LoVo (cell line): ENCODE results near the gene ZNF484.
"Not testable (repeated sequence)": the region's sequence is repeated elsewhere in the genome, so short reads cannot be mapped to it uniquely, and the experiment has no call there.

Source experiments
- DNase-seq: peaks from one replicate; pipeline ENCODE4 v3.0.0-alpha.2; 2016; ENCODE audit warnings: low spot score

ZNF484 gene

GRCh38 chr9:92860867-92861266, 17.0 kb downstream of the ZNF484 start:
- DNase-seq, result no peak

GRCh38 chr9:92857236-92857635, 20.6 kb downstream of the ZNF484 start:
- DNase-seq, result no peak

DNA sequence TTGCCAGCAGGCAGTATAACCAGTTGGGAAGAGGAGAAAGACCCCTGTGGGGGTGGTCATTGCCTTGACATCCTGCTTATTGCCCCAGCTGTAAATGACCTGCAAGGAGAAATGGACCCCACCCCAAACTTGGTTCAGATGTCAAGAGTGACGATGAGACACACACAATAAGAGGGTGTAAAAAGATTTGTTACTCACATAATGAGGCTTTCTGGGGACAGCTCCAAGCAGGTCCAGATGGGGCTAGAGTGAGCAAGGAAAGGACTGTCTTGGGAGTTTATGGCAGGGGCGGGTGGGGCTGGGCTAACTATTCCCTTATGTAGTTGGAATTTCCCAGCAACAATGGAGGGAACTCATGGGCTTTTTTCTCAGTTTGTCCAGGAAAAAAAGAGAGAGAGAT, 24.1 kb downstream of the ZNF484 start:
- no peak for DNase-seq

DNA sequence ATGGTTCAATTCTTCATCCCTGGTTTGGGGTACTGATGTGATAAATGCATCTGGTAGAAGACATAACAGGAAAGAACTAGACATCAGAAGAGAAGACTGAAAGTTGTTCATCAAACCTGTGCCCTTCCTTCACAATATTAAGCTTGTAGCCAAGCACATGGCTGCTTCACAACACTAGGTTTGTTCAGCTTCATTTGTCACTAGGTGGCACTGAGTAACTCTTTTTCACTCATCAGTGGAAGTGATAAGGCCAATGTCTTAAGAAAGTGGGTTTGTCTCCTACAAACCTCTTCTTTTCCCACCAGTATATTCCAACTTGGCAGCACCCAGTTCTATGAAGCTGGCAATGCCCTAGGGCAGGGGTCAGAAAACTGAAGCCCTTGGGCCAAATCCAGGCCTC, 26.9 kb downstream of the ZNF484 start:
- DNase-seq, result no peak

- DNase-seq, result not testable (repeated sequence)
These were observed 29.1 kb downstream of the ZNF484 start for GRCh38 chr9:92848740-92849139.

- DNase-seq, result no peak
These were observed 31.1 kb downstream of the ZNF484 start for GRCh38 chr9:92846662-92847145.

DNA sequence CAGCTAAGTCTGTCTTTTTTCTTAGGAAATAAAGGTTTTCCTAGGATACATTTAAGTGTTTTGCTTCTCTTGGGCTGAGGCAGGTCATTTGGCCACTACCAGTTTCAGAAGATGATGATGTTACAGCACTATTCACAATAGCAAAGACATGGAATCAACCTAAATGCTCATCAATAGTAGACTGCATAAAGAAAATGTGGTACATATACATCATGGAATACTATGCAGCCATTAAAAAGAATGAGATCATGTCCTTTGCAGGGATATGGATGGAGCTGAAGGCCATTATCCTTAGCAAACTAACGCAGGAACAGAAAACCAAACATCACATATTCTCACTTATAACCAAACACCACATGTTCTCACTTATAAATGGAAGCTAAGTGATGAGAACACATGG, 39.4 kb downstream of the ZNF484 start:
- not testable (repeated sequence) for DNase-seq

GRCh38 chr9:92837191-92837590, 40.6 kb downstream of the ZNF484 start:
- DNase-seq, result no peak

DNA sequence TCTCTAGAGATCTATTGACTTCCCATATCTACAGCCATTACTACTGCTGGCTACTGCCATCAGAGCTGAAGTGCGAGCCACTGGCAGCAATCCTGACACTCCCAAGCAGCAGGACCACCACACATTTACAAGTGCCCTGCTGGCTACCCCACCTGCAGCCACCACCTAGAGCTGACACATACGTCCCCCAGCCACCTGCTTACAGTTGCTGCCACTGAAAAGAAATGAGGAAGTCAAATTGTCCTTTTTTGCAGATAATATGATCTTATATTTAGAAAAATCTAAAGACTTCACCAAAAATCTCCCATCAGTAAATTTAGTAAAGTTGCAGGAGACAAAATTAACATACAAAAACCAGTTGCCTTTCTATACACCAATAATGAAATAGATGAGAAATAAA, 48.4 kb downstream of the ZNF484 start:
- no peak for DNase-seq

- not testable (repeated sequence) for DNase-seq
These were observed 52.8 kb downstream of the ZNF484 start for GRCh38 chr9:92825065-92825464.

DNA sequence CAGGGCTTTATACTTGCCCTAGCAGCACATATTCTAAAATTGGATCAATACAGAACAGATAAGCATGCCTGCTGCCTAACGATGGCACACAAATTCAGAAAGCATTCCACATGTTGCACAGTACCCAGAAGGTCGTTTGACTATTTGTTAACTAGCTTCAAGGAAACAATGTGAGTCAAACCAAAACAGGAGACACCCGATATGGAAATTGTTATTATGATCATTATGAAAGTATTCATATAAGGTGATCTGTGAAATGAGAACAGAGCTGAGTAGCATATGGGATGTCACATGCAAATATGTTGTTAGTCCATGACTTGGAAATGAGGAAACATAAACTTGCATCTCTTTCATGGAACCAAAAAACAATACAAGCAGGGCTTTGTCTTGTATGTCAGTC, 56.9 kb downstream of the ZNF484 start:
- DNase-seq, result no peak

DNA sequence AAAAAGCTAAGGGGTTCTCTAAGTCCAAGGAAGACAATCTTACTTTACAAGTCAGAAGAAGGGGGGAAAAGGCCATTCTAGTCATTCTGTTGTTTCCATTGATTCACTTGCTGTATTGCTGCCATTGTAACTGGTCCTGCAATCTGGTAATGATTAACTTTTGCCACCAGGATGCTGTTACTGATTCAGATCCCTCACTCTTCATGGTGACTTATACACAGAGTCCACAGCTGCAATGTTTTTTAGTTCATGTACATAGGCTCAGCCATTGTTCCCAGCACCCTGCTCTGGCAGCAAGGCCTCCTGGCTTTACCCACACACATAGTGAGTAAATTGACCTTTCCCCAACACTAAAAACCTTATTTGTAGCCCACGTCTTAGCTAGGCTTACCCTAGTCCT, 57.9 kb downstream of the ZNF484 start:
- not testable (repeated sequence) for DNase-seq

GRCh38 chr9:92809629-92810326, 68.1 kb downstream of the ZNF484 start:
- not testable (repeated sequence) for DNase-seq

DNA sequence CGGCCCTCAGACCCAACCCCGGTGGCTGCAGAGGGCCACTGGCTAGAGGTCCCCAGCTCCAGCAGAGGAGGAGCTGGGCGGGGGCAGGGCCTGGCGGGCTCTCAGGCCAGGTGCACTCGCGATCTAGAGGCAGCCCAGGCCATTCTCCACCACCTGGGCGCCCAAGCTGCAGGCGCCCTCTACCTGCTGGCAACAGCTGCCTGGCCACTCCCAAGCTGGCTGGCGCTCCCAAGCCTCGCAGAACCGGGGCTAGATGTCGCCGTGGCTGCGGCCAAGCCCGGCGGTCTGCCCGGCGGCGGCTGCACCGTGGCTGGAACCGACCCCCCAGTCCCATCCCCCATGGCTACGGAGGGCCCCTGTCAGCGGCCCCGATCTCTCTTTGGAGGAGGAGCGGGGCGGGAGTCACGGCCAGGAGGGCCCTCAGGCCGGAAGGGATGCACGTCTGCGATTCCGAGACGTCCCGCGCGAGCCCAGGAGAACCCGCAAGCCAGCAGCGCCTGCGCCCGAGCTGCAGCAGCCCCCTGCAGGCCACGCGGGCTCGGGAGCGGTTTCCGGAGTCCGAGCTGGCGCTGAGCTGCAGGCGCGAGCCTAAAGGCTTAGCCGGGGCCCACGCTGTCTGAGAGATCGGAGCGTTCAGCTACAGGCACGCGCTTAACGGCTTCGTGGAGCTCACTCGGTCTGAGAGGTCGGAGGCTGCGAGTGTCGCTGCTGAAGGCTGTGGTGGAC, 68.9 kb downstream of the ZNF484 start:
- peak; percentile 86 for DNase-seq

DNA sequence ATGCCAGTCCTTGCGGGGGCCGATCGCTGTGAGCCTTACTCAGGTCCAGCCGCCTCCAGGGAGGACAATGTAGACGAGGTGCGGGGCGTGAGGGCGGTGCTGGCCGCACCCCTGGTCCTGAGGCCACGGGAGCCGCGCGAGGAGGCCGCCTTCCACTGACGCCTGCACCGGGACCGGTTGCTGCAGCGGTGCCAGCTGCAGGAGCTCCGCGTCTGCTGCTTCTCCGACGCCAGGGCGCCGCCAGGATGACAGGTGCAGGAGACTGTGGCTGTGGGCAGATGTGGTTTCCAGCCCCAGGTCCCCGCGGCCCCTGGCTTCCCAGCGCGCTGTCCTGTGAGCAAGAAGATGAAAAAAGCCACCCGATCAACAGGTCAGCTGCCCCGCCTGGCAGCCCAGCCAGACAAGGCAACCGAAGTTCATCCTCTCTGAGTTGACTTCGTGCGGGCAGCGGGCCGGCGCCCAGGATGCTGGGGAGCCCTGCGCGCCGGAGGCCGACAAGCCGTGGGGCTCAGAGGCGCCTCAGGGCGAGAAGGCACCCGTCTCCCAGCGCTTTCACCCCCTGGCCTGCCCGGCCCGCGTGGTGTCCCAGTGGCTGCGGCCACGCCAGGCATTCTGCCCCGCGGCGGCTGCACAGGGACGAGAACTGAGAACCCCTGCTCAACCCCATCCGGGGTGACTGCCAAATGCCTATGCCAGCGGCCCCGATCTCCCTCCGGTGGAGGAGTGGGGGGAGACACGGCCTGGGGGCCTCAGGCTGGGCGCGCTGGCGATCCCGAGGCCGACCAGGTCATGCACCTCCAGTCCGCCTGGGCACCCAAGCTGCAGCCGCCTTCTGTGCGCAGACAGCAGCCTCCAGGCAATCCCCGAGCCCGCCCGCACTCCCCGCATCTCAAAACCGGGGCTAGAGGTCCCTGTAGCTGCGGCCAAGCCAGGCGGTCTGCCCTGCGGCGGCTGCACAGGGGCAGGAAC, 69.8 kb downstream of the ZNF484 start:
- no peak for DNase-seq

- DNase-seq, result no peak
These were observed 70.6 kb downstream of the ZNF484 start for GRCh38 chr9:92807031-92807756.

DNA sequence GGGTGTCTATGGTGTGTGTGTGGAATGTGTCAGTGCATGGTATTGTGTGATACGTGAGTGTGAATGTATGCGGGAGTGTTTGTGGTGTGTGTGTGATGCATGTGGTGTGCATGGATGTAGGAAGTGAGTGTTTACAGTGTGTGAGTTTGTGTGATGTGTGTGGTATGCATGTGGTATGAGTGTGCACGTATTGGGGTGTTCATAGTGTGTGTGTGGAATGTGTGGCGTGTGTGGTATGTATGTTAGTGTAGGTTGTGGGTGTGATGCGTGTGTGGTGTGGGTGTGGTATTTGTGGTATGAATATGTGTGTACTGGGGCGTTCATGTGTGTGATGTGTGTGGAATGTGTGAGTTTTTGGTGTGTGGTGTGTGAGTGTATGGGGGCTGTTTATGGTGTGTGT, 73.1 kb downstream of the ZNF484 start:
- no peak for DNase-seq

DNA sequence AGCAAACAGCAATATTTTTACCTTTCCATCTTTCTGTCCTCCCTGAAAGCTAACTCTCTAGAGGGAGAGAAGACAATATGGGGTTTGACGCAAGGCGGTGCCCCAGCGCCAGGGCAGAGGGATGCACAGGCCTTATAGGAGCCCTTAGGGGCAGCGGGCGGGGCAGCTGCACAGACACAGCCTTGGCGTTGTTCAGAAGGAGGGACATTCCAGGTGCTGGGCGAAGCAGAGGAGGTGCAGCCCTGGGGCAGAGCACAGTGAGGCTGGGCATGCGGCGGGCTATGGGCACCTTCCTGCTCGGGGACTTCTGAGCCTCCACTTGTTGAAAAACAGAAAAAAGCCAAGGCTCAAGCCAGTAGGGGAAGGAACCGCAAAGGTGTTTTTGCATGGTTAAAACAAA, 79.5 kb downstream of the ZNF484 start:
- no peak for DNase-seq

- not testable (repeated sequence) for DNase-seq
These were observed 81.5 kb downstream of the ZNF484 start for GRCh38 chr9:92796337-92796804.

GRCh38 chr9:92795598-92796336, 82.1 kb downstream of the ZNF484 start:
- DNase-seq, result no peak
